Endothelial cell of umbilical vein (primary cell): ENCODE measurements around the gene GGA1. TPM values are rescaled to one million over a fixed set of nuclear protein-coding genes. Genes with fewer than 3 reads are reported as not detected.

Experiments used
- BruUV-seq: library from RNA; stranded (reverse); fragments of 400-500 nt; replicated peaks from 2 replicates; lab custom pipeline; 2021; lab: Mats Ljungman, UMichigan
- CTCF ChIA-PET: fragments of 300-600, 350-600 bp; sonication (Branson Sonifier 250); formaldehyde crosslinking; loops from one replicate; lab custom pipeline; 2021; ENCODE audit warnings: antibody characterized with exemption, inconsistent platforms; lab: Charles Lee
- POLR2A ChIA-PET: fragments of 300-600, 350-600 bp; sonication (Branson Sonifier 250); formaldehyde crosslinking; loops from one replicate; lab custom pipeline; 2021; ENCODE audit warnings: antibody characterized with exemption, inconsistent platforms; lab: Charles Lee
- DNase-seq: peaks from one replicate; pipeline ENCODE4 v3.0.0-alpha.2; 2011; ENCODE audit warnings: low read depth, low spot score
- FAIRE-seq: peaks from 2 replicates; lab custom pipeline; 2011; peaks lifted over from hg19 to GRCh38; lab: Jason Lieb, UNC
- H2AFZ ChIP-seq: 2 replicates; pipeline ENCODE4 v1.6.0; 2012; ENCODE audit warnings: low read depth, low read length, control low read depth, inconsistent platforms
- H3K27ac ChIP-seq: 2 replicates; pipeline ENCODE4 v1.5.1; 2011; ENCODE audit warnings: low read depth, mild to moderate bottlenecking, control low read depth, low read length, moderate library complexity; ENCODE audit not compliant: insufficient read depth
- H3K27me3 ChIP-seq, 2 experiments: 2 replicates each; pipeline versions ENCODE4 v1.6.0 to v1.6.1; 2011; ENCODE audit warnings: low read length in 2 of 2, mixed read lengths in 1 of 2; ENCODE audit not compliant: control insufficient read depth in 2 of 2, insufficient read depth in 2 of 2
- H3K36me3 ChIP-seq, 2 experiments: 2 replicates in 1 of 2; 3 replicates in 1 of 2; pipeline ENCODE4 v1.5.1; 2011; ENCODE audit warnings: low read length in 2 of 2, mild to moderate bottlenecking in 1 of 2, moderate library complexity in 1 of 2; ENCODE audit not compliant: control insufficient read depth in 2 of 2, insufficient read depth in 2 of 2; ENCODE audit errors: extremely low read depth in 1 of 2
- H3K4me1 ChIP-seq: 3 replicates; pipeline ENCODE4 v1.5.1; 2011; ENCODE audit warnings: mild to moderate bottlenecking, low read length; ENCODE audit not compliant: control insufficient read depth, insufficient read depth; ENCODE audit errors: extremely low read depth
- H3K4me2 ChIP-seq: 2 replicates; pipeline ENCODE4 v1.6.1; 2011; ENCODE audit warnings: low read length, control low read depth, mixed read lengths; ENCODE audit not compliant: insufficient read depth
- H3K4me3 ChIP-seq, 3 experiments: fragments of 200-600 bp in 1 of 3; sonication (generic), shearing (Covaris generic) in 1 of 3; replicated peaks in 1 of 3; 2 replicates each; pipeline ENCODE4 v1.5.1; 2011 to 2016; ENCODE audit warnings: control low read depth in 3 of 3, low read length in 3 of 3, mild to moderate bottlenecking in 2 of 3, inconsistent platforms in 1 of 3, low read depth in 1 of 3, moderate library complexity in 1 of 3; ENCODE audit not compliant: insufficient read depth in 1 of 3
- H3K79me2 ChIP-seq: 2 replicates; pipeline ENCODE4 v1.6.0; 2012; ENCODE audit warnings: low read length, inconsistent platforms; ENCODE audit not compliant: control insufficient read depth, insufficient read depth
- H3K9ac ChIP-seq: replicated peaks from 2 replicates; pipeline ENCODE3; 2011; ENCODE audit warnings: low read length, control low read depth; ENCODE audit not compliant: insufficient read depth; ENCODE audit errors: extremely low read depth
- H3K9me1 ChIP-seq: replicated peaks from 3 replicates; pipeline ENCODE4 v1.6.0; 2011; ENCODE audit warnings: mild to moderate bottlenecking, low read length; ENCODE audit not compliant: control insufficient read depth, insufficient read depth; ENCODE audit errors: extremely low read depth
- H3K9me3 ChIP-seq: replicated peaks from 2 replicates; pipeline ENCODE4 v1.5.1; 2012; ENCODE audit warnings: low read length, inconsistent platforms; ENCODE audit not compliant: control insufficient read depth, insufficient read depth
- H4K20me1 ChIP-seq: replicated peaks from 2 replicates; pipeline ENCODE3; 2011; ENCODE audit warnings: mild to moderate bottlenecking, low read length; ENCODE audit not compliant: control insufficient read depth, insufficient read depth; ENCODE audit errors: extremely low read depth
- EZH2 ChIP-seq: IDR thresholded peaks from 2 replicates; pipeline ENCODE4 v1.6.1; 2012; ENCODE audit warnings: borderline replicate concordance, low read depth, mild to moderate bottlenecking, moderate library complexity, low read length, inconsistent platforms; ENCODE audit not compliant: severe bottlenecking
- FOS ChIP-seq: IDR thresholded peaks from 2 replicates; pipeline ENCODE4 v1.6.1; 2011; ENCODE audit warnings: mild to moderate bottlenecking, low read length, moderate library complexity, borderline replicate concordance; ENCODE audit not compliant: insufficient read depth
- GATA2 ChIP-seq: IDR thresholded peaks from 2 replicates; pipeline ENCODE4 v1.7.0; 2011; ENCODE audit warnings: low read depth, mild to moderate bottlenecking, moderate library complexity, mixed read lengths, low read length; ENCODE audit not compliant: insufficient read length, insufficient read depth
- JUN ChIP-seq: IDR thresholded peaks from 2 replicates; pipeline ENCODE4 v1.6.1; 2011; ENCODE audit warnings: borderline replicate concordance, low read depth; ENCODE audit not compliant: insufficient read length, insufficient read depth
- MYC ChIP-seq: IDR thresholded peaks from one replicate; pipeline ENCODE4 v1.6.1; 2011; ENCODE audit warnings: mild to moderate bottlenecking, low read depth, low read length
- POLR2A ChIP-seq: IDR thresholded peaks from 2 replicates; pipeline ENCODE4 v1.6.1; 2012; ENCODE audit warnings: low read depth, mild to moderate bottlenecking, control low read depth, low read length
- POLR2AphosphoS5 ChIP-seq: IDR thresholded peaks from 2 replicates; pipeline ENCODE4 v1.6.1; 2012; ENCODE audit warnings: low read depth, mild to moderate bottlenecking, control low read depth, low read length, moderate library complexity; ENCODE audit not compliant: insufficient read depth
- dilution Hi-C: fragments of 300-500 bp; cut with MboI; formaldehyde crosslinking; loops from one replicate; pipeline ENCODE4 v1.15.0; 2019; ENCODE audit warnings: low sequenced_read_pairs; ENCODE audit not compliant: extremely low pct_ligation_motif_present
- intact Hi-C: fragments of 100-400 bp; cut with micrococcal nuclease; formaldehyde crosslinking; loops from one replicate; pipeline ENCODE4 v1.10.0; 2022
- polyA plus RNA-seq, 4 experiments: library from polyadenylated mRNA; depleted of rRNA in 3 of 4; stranded (reverse) in 3 of 4; unstranded in 1 of 4; fragments of >200 nt; gene quantifications; 2 replicates each; pipeline versions ENCODE4 v1.2.1 to v1.2.3, GENCODE V29; 2011 to 2012; ENCODE audit warnings: missing spikeins in 1 of 4
- total RNA-seq: library from RNA; stranded (reverse); gene quantifications from 2 replicates; pipeline ENCODE4 v1.2.3, GENCODE V29; 2021
- TF ChIP-seq, protein P1 (sequence below): IDR thresholded peaks from 2 replicates; pipeline ENCODE4 v1.6.1; 2011; ENCODE audit not compliant: insufficient read depth, insufficient read length
- TF ChIP-seq, protein P2 (sequence below), 2 donors: IDR thresholded peaks; 1 replicate in 1 of 2; 2 replicates in 1 of 2; pipeline ENCODE4 v1.5.1; 2011; ENCODE audit warnings: low read length in 2 of 2, mild to moderate bottlenecking in 2 of 2, moderate library complexity in 2 of 2, control low read depth in 1 of 2, inconsistent platforms in 1 of 2, low read depth in 1 of 2; ENCODE audit not compliant: insufficient read depth in 1 of 2; ENCODE audit errors: extremely low read depth in 1 of 2

GGA1 gene
- total and polyA plus RNA-seq, 2 donors (not counting 3 experiments of a cell fraction or from before 2014, with no cell fraction given) = 54.1 to 67.5 TPM

DNA sequence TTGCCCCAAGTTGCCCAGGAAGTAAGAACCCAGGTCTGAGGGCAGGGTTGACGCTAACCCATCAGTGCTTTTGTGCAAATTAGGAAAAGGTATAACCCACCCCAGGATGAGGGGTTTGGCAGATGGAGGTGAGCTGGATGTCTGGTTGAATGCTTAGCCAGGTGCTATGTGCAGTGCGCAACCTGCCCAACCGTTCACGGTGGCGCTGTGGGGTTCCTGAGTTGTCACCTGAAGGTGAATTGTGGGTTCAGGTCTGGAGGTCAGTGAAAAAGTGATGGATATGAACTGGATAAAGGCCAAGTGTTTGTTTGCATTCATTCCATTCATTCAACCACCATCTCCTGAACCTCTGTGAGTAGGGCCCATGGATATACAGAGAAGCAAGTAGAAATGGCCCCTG, 14.4 kb upstream of the GGA1 start:
- TF ChIP-seq EZH2 (no peak), POLR2AphosphoS5 (no peak), POLR2A (no peak), MYC (no peak), GATA2 (no peak), JUN (no peak), FOS (no peak)
- TF ChIP-seq, protein P1, sequence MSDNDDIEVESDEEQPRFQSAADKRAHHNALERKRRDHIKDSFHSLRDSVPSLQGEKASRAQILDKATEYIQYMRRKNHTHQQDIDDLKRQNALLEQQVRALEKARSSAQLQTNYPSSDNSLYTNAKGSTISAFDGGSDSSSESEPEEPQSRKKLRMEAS = no peak
- TF ChIP-seq, protein P2, sequence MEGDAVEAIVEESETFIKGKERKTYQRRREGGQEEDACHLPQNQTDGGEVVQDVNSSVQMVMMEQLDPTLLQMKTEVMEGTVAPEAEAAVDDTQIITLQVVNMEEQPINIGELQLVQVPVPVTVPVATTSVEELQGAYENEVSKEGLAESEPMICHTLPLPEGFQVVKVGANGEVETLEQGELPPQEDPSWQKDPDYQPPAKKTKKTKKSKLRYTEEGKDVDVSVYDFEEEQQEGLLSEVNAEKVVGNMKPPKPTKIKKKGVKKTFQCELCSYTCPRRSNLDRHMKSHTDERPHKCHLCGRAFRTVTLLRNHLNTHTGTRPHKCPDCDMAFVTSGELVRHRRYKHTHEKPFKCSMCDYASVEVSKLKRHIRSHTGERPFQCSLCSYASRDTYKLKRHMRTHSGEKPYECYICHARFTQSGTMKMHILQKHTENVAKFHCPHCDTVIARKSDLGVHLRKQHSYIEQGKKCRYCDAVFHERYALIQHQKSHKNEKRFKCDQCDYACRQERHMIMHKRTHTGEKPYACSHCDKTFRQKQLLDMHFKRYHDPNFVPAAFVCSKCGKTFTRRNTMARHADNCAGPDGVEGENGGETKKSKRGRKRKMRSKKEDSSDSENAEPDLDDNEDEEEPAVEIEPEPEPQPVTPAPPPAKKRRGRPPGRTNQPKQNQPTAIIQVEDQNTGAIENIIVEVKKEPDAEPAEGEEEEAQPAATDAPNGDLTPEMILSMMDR (IDR thresholded peaks at IDR 0.05; ENCODE audit: extremely low read depth in 1 of 2, insufficient read depth in 1 of 2, low read depth in 1 of 2, low read length in 2 of 2) = no peak
- Histone ChIP-seq H3K4me3 (no peak overlapping the region), H3K9me3 (no peaks in the 10 kb centered on the region), H3K79me2 (no peaks in the 10 kb centered on the region), H3K36me3 (no peaks in the 10 kb centered on the region), H3K4me2 (no peak overlapping the region), H3K27me3 (no peaks in the 10 kb centered on the region), H2AFZ (no peak overlapping the region), H3K9me1 (no peaks in the 10 kb centered on the region), H3K27ac (no peak overlapping the region), H3K9ac (no peak overlapping the region), H4K20me1 (no peaks in the 10 kb centered on the region), H3K4me1 (no peaks in the 10 kb centered on the region)
- intact Hi-C loops = no loop called here
- DNase-seq (no peak), FAIRE-seq (no peak)
- ChIA-PET CTCF (interaction anchor here (1.0 to 9.0 kb wide), 3 partner anchors 13 to 50 kb away, joined by 3 to 437 read pairs (median 92); partner anchors contain the start of gene GGA1), POLR2A (no interaction called here)
- dilution Hi-C loops = no loop called here
- no TSS peak for BruUV-seq
